Psoas muscle (tissue), 8 donors: ENCODE measurements around the gene AANAT. TPM values are rescaled to one million over a fixed set of nuclear protein-coding genes. Genes with fewer than 3 reads are reported as not detected.

ENCODE experiments used
- ATAC-seq, 4 donors: fragments of 200-7000 bp; cut with Tn5 transposase; one replicate each; pipeline ENCODE4 v1.9.1; 2020; ENCODE audit warnings: moderate library complexity in 3 of 4, mild to moderate bottlenecking in 2 of 4
- DNase-seq, 2 donors: peaks; one replicate each; pipeline ENCODE4 v3.0.0-alpha.2; 2020
- H3K27ac ChIP-seq: fragments of 200-600 bp; one replicate; pipeline ENCODE4 v1.8.0; 2022
- H3K27me3 ChIP-seq, 3 donors: fragments of 200-600 bp in 1 of 3; one replicate each; pipeline versions ENCODE4 v1.6.1 to v1.8.0; 2013 to 2022; ENCODE audit warnings: low read length in 2 of 3, mild to moderate bottlenecking in 2 of 3, moderate library complexity in 1 of 3; ENCODE audit not compliant: insufficient read depth in 3 of 3
- H3K36me3 ChIP-seq, 2 donors: fragments of 200-600 bp in 1 of 2; one replicate each; pipeline versions ENCODE4 v1.6.1 to v1.8.0; 2013 to 2022; ENCODE audit warnings: low read depth in 1 of 2, mild to moderate bottlenecking in 1 of 2, moderate library complexity in 1 of 2; ENCODE audit not compliant: insufficient read depth in 1 of 2
- H3K4me1 ChIP-seq: fragments of 200-600 bp; one replicate; pipeline ENCODE4 v1.8.0; 2022
- H3K4me3 ChIP-seq: fragments of 200-600 bp; one replicate; pipeline ENCODE4 v1.8.0; 2022; ENCODE audit warnings: mild to moderate bottlenecking
- H3K9me3 ChIP-seq: fragments of 200-600 bp; one replicate; pipeline ENCODE4 v1.8.0; 2022
- CTCF ChIP-seq: fragments of 200-600 bp; IDR thresholded peaks from one replicate; pipeline ENCODE4 v1.8.0; 2022; ENCODE audit warnings: antibody characterized with exemption
- WGBS, 3 donors: extraction: QIAGEN DNeasy Blood & Tissue Kit; methylation state at CpG; one replicate each; pipeline versions ENCODE4 v1.1.6 to v1.1.7; 2013; 5-methylcytosine and 5-hydroxymethylcytosine counted together
- intact Hi-C, 2 donors: fragments of 100-400 bp; cut with DNase I; formaldehyde crosslinking; loops; one replicate each; pipeline versions ENCODE4 v1.11.0 to v1.14.2; 2022
- polyA plus RNA-seq, 3 donors: library from polyadenylated mRNA; stranded (reverse); fragments of 200-250 nt; gene quantifications; one replicate each; pipeline ENCODE4 v1.2.3, GENCODE V29; 2013
- total RNA-seq, 4 donors: library from RNA; stranded (reverse); fragmentation: NEBNext Ultra II Directional in 2 of 4; extraction: Animal tissue kit (Norgen Biotek cat#: 25700) in 2 of 4; gene quantifications; one replicate each; pipeline versions ENCODE4 v1.2.1 to v1.2.4, GENCODE V29; 2021 to 2023
- donor health status: healthy with polysubstance abuse.
- donor health status: DM: no; HTN: no; CAD: no; lungs with moderate emphysema.
- donor health status: Bipolar disorder and iron deficiency.
- donor health status: healthy.
- donor health status: DM: yes; HTN: yes; CAD: no.
- donor health status: DM: no; HTN: no; CAD: no.
- donor health status: DM: no; HTN: no; CAD: no.
- donor health status: DM: yes; HTN: yes; CAD: no.

Gene AANAT
- total and polyA plus RNA-seq, 7 donors: 0.09 to 0.13 TPM; not detected in 5

GRCh38 chr17:76469076-76469990 is 1.9 kb downstream of the AANAT start:
- ATAC-seq (no peak), DNase-seq (peak in 1 of 2 donors; percentile 46)
- no peaks in the 10 kb centered on the region for H3K9me3 ChIP-seq
- H3K36me3 ChIP-seq: peaks cover 0 to 37% of the 10 kb centered on the region in 2 donors
- no peaks in the 10 kb centered on the region for H3K27me3 ChIP-seq
- TF ChIP-seq CTCF: no peak
- no peak overlapping the region for H3K27ac ChIP-seq
- intact Hi-C loops: no loop called here
- H3K4me1 ChIP-seq: no peaks in the 10 kb centered on the region
- H3K4me3 ChIP-seq: no peak overlapping the region
- 93 to 94% (median 93%) methylated on average over 38 of the region's 38 CpGs for WGBS, 3 donors

GRCh38 chr17:76469991-76470739 is 2.8 kb downstream of the AANAT start:
- Histone ChIP-seq H3K27ac (no peak overlapping the region), H3K36me3 (peaks cover 0 to 45% of the 10 kb centered on the region in 2 donors), H3K9me3 (no peaks in the 10 kb centered on the region), H3K4me3 (no peak overlapping the region), H3K4me1 (no peaks in the 10 kb centered on the region), H3K27me3 (no peaks in the 10 kb centered on the region)
- intact Hi-C loops: no loop called here
- peak in 1 of 2 donors; percentile 42 for DNase-seq
- WGBS, 3 donors: 86 to 92% (median 91%) methylated on average over 12 to 13 of the region's 13 CpGs
- no peak for ATAC-seq
- no peak for TF ChIP-seq CTCF

- no peaks in the 10 kb centered on the region for H3K27me3 ChIP-seq
- no peak overlapping the region for H3K4me3 ChIP-seq
- no peak overlapping the region for H3K27ac ChIP-seq
- ATAC-seq (no peak), DNase-seq (no peak)
- H3K9me3 ChIP-seq: no peaks in the 10 kb centered on the region
- 90 to 93% (median 91%) methylated on average over 27 to 35 of the region's 35 CpGs for WGBS, 3 donors
- no peaks in the 10 kb centered on the region for H3K4me1 ChIP-seq
- no peak for TF ChIP-seq CTCF
- intact Hi-C loops: no loop called here
- peaks cover 0 to 48% of the 10 kb centered on the region in 2 donors for H3K36me3 ChIP-seq
Observed at GRCh38 chr17:76471498-76472257, 4.3 kb downstream of the AANAT start.

- H3K4me1 ChIP-seq: no peaks in the 10 kb centered on the region
- H3K27me3 ChIP-seq: no peaks in the 10 kb centered on the region
- H3K4me3 ChIP-seq: no peak overlapping the region
- 88 to 92% (median 91%) methylated on average over 15 of the region's 15 CpGs for WGBS, 3 donors
- no peak overlapping the region for H3K27ac ChIP-seq
- ATAC-seq (no peak), DNase-seq (no peak)
- intact Hi-C loops: no loop called here
- peaks cover 0 to 48% of the 10 kb centered on the region in 2 donors for H3K36me3 ChIP-seq
- TF ChIP-seq CTCF: no peak
- no peaks in the 10 kb centered on the region for H3K9me3 ChIP-seq
Observed at GRCh38 chr17:76472258-76472645, 4.8 kb downstream of the AANAT start.
